HL-60 (cell line): Measurements from ENCODE around the gene TUNAR.

Experiments
- DNase-seq, 2 experiments: peaks; one replicate each; pipeline ENCODE4 v3.0.0-alpha.2; 2010 to 2020; ENCODE audit warnings: low read depth in 1 of 2, low spot score in 1 of 2
- H3K27ac ChIP-seq: fragments of 250-450 bp; sonication (Bioruptor Pico); replicated peaks from 2 replicates; pipeline ENCODE4 v1.5.1; 2020; ENCODE audit warnings: mild to moderate bottlenecking, moderate library complexity
- H3K27me3 ChIP-seq: fragments of 250-450 bp; sonication (Bioruptor Pico); 2 replicates; pipeline ENCODE4 v1.5.1; 2021; ENCODE audit warnings: mild to moderate bottlenecking, moderate library complexity; ENCODE audit not compliant: insufficient read depth, poor library complexity, severe bottlenecking
- H3K4me3 ChIP-seq: replicated peaks from 2 replicates; pipeline ENCODE4 v1.5.1; 2011; ENCODE audit warnings: mild to moderate bottlenecking, control low read depth, low read length; ENCODE audit not compliant: insufficient read depth
- CTCF ChIP-seq: IDR thresholded peaks from one replicate; pipeline ENCODE4 v1.5.1; 2011; ENCODE audit warnings: low read length, control low read depth, inconsistent platforms; ENCODE audit not compliant: insufficient read depth
- GABPA ChIP-seq: IDR thresholded peaks from 2 replicates; pipeline ENCODE4 v1.6.1; 2012; ENCODE audit warnings: low read depth
- POLR2AphosphoS5 ChIP-seq: IDR thresholded peaks from 2 replicates; pipeline ENCODE4 v1.6.1; 2012; ENCODE audit warnings: low read depth
- REST ChIP-seq: IDR thresholded peaks from 2 replicates; pipeline ENCODE4 v1.6.1; 2012; ENCODE audit warnings: low read depth; ENCODE audit not compliant: insufficient replicate concordance
- SPI1 ChIP-seq: IDR thresholded peaks from 2 replicates; pipeline ENCODE4 v1.6.1; 2012; ENCODE audit warnings: low read depth, mild to moderate bottlenecking, borderline replicate concordance

TUNAR gene

GRCh38 chr14:95910628-95911027 lies 34.0 kb downstream of the TUNAR start:
- no peak for DNase-seq
- TF ChIP-seq CTCF: no peak
- H3K27ac ChIP-seq: no peak overlapping the region
- H3K4me3 ChIP-seq: no peak overlapping the region
- no peaks in the 10 kb centered on the region for H3K27me3 ChIP-seq

- no peak for TF ChIP-seq REST
- TF ChIP-seq POLR2AphosphoS5: no peak
- TF ChIP-seq CTCF: no peak
- TF ChIP-seq SPI1: no peak
- no peak for TF ChIP-seq GABPA
- Histone ChIP-seq H3K27ac (no peak overlapping the region), H3K4me3 (no peak overlapping the region), H3K27me3 (no peaks in the 10 kb centered on the region)
- no peak for DNase-seq
Observed at GRCh38 chr14:95911456-95911855, 34.8 kb downstream of the TUNAR start.

GRCh38 chr14:95915330-95915729 lies 38.7 kb downstream of the TUNAR start:
- H3K4me3 ChIP-seq: no peak overlapping the region
- no peak overlapping the region for H3K27ac ChIP-seq
- no peak for DNase-seq
- peaks cover 8% of the 10 kb centered on the region for H3K27me3 ChIP-seq
- no peak for TF ChIP-seq POLR2AphosphoS5
- TF ChIP-seq SPI1: no peak
- TF ChIP-seq GABPA: no peak
- TF ChIP-seq CTCF: no peak
- TF ChIP-seq REST: no peak

GRCh38 chr14:95918466-95918865 lies 41.8 kb downstream of the TUNAR start:
- Histone ChIP-seq H3K4me3 (no peak overlapping the region), H3K27me3 (peaks cover 8% of the 10 kb centered on the region), H3K27ac (no peak overlapping the region)
- no peak for TF ChIP-seq SPI1
- TF ChIP-seq POLR2AphosphoS5: no peak
- TF ChIP-seq CTCF: no peak
- TF ChIP-seq GABPA: no peak
- no peak for TF ChIP-seq REST
- no peak for DNase-seq
